ENCODE data around the gene HSPA8. TPM values are rescaled to one million over a fixed set of nuclear protein-coding genes. Genes with fewer than 3 reads are reported as not detected.
"Not testable (repeated sequence)": the region's sequence is repeated elsewhere in the genome, so short reads cannot be mapped to it uniquely, and the experiment has no call there.

HSPA8 gene
- total RNA-seq (2014; rRNA removed; shearing (Covaris generic)): 2,498 and 3,375 TPM in 2 replicates

GRCh38 chr11:123061403-123062157 lies at the start of gene HSPA8:
TSS of gene HSPA8 (minus strand) at chr11:123062136. CDS start at chr11:123061324, 812 bp downstream.
- DNase-seq: no peak
- peak within 1 kb of the TSS; percentile 98 for H3K4me3 ChIP-seq (ENCODE audit: insufficient read depth, low read depth, low read length)
- H3K27me3 ChIP-seq (ENCODE audit: control insufficient read depth, insufficient read depth, low read length): no peaks in the 10 kb centered on the region
- peaks cover 44% of the 10 kb centered on the region for H3K36me3 ChIP-seq (replicated peaks; ENCODE audit: control insufficient read depth, insufficient read depth, low read length)

GRCh38 chr11:123111465-123111864 lies 49.5 kb upstream of the HSPA8 start:
- no peaks in the 10 kb centered on the region for H3K27me3 ChIP-seq (ENCODE audit: control insufficient read depth, insufficient read depth, low read length)
- H3K4me3 ChIP-seq (ENCODE audit: insufficient read depth, low read depth, low read length): no peak overlapping the region
- DNase-seq: peak; percentile 73
- peaks cover 1% of the 10 kb centered on the region; the same call in 1 of the 2 replicates for H3K36me3 ChIP-seq (replicated peaks; ENCODE audit: control insufficient read depth, insufficient read depth, low read length)

GRCh38 chr11:123110397-123110796 lies 48.5 kb upstream of the HSPA8 start:
- no peak for DNase-seq
- no peaks in the 10 kb centered on the region for H3K36me3 ChIP-seq (replicated peaks; ENCODE audit: control insufficient read depth, insufficient read depth, low read length)

GRCh38 chr11:123107945-123108495 lies 46.1 kb upstream of the HSPA8 start:
- no peaks in the 10 kb centered on the region for H3K36me3 ChIP-seq (replicated peaks; ENCODE audit: control insufficient read depth, insufficient read depth, low read length)
- DNase-seq: peak; percentile 29
- no peak overlapping the region for H3K4me3 ChIP-seq (ENCODE audit: insufficient read depth, low read depth, low read length)
- no peaks in the 10 kb centered on the region for H3K27me3 ChIP-seq (ENCODE audit: control insufficient read depth, insufficient read depth, low read length)

More at GRCh38 chr11:123110397-123110796, 48.5 kb upstream of the HSPA8 start:
- Histone ChIP-seq H3K27me3 (ENCODE audit: control insufficient read depth, insufficient read depth, low read length) (no peaks in the 10 kb centered on the region), H3K4me3 (ENCODE audit: insufficient read depth, low read depth, low read length) (no peak overlapping the region)

- no peak overlapping the region for H3K4me3 ChIP-seq (ENCODE audit: insufficient read depth, low read depth, low read length)
- H3K27me3 ChIP-seq (ENCODE audit: control insufficient read depth, insufficient read depth, low read length): no peaks in the 10 kb centered on the region
- no peak for DNase-seq
- no peaks in the 10 kb centered on the region for H3K36me3 ChIP-seq (replicated peaks; ENCODE audit: control insufficient read depth, insufficient read depth, low read length)
These were observed 42.8 kb upstream of the HSPA8 start for GRCh38 chr11:123104697-123105096.

GRCh38 chr11:123103326-123103980 lies 41.5 kb upstream of the HSPA8 start:
- H3K36me3 ChIP-seq (replicated peaks; ENCODE audit: control insufficient read depth, insufficient read depth, low read length): no peaks in the 10 kb centered on the region
- no peak overlapping the region for H3K4me3 ChIP-seq (ENCODE audit: insufficient read depth, low read depth, low read length)
- DNase-seq: peak; percentile 51
- no peaks in the 10 kb centered on the region for H3K27me3 ChIP-seq (ENCODE audit: control insufficient read depth, insufficient read depth, low read length)

GRCh38 chr11:123100379-123101085 lies 38.6 kb upstream of the HSPA8 start:
- no peak for DNase-seq
- Histone ChIP-seq H3K27me3 (ENCODE audit: control insufficient read depth, insufficient read depth, low read length) (no peaks in the 10 kb centered on the region), H3K36me3 (replicated peaks; ENCODE audit: control insufficient read depth, insufficient read depth, low read length) (peaks cover 2% of the 10 kb centered on the region), H3K4me3 (ENCODE audit: insufficient read depth, low read depth, low read length) (no peak overlapping the region)

GRCh38 chr11:123098990-123099389 lies 37.1 kb upstream of the HSPA8 start:
- Histone ChIP-seq H3K36me3 (replicated peaks; ENCODE audit: control insufficient read depth, insufficient read depth, low read length) (peaks cover 2% of the 10 kb centered on the region), H3K27me3 (ENCODE audit: control insufficient read depth, insufficient read depth, low read length) (no peaks in the 10 kb centered on the region), H3K4me3 (ENCODE audit: insufficient read depth, low read depth, low read length) (no peak overlapping the region)
- no peak for DNase-seq

GRCh38 chr11:123093739-123094138 lies 31.8 kb upstream of the HSPA8 start:
- Histone ChIP-seq H3K4me3 (ENCODE audit: insufficient read depth, low read depth, low read length) (no peak overlapping the region), H3K36me3 (replicated peaks; ENCODE audit: control insufficient read depth, insufficient read depth, low read length) (peaks cover 2% of the 10 kb centered on the region), H3K27me3 (ENCODE audit: control insufficient read depth, insufficient read depth, low read length) (no peaks in the 10 kb centered on the region)
- DNase-seq: no peak

GRCh38 chr11:123091506-123091905 lies 29.6 kb upstream of the HSPA8 start:
- Histone ChIP-seq H3K27me3 (ENCODE audit: control insufficient read depth, insufficient read depth, low read length) (no peaks in the 10 kb centered on the region), H3K4me3 (ENCODE audit: insufficient read depth, low read depth, low read length) (no peak overlapping the region), H3K36me3 (replicated peaks; ENCODE audit: control insufficient read depth, insufficient read depth, low read length) (peaks cover 1% of the 10 kb centered on the region)
- no peak for DNase-seq

GRCh38 chr11:123090168-123090567 lies 28.2 kb upstream of the HSPA8 start:
- not testable (repeated sequence) for H3K4me3 ChIP-seq (ENCODE audit: insufficient read depth, low read depth, low read length); DNase-seq; H3K27me3 ChIP-seq (ENCODE audit: control insufficient read depth, insufficient read depth, low read length); H3K36me3 ChIP-seq (replicated peaks; ENCODE audit: control insufficient read depth, insufficient read depth, low read length)

GRCh38 chr11:123088896-123089295 lies 27.0 kb upstream of the HSPA8 start:
- DNase-seq; H3K4me3 ChIP-seq (ENCODE audit: insufficient read depth, low read depth, low read length); H3K27me3 ChIP-seq (ENCODE audit: control insufficient read depth, insufficient read depth, low read length); H3K36me3 ChIP-seq (replicated peaks; ENCODE audit: control insufficient read depth, insufficient read depth, low read length): not testable (repeated sequence)

GRCh38 chr11:123087657-123088056 lies 25.7 kb upstream of the HSPA8 start:
- H3K4me3 ChIP-seq (ENCODE audit: insufficient read depth, low read depth, low read length); H3K27me3 ChIP-seq (ENCODE audit: control insufficient read depth, insufficient read depth, low read length); H3K36me3 ChIP-seq (replicated peaks; ENCODE audit: control insufficient read depth, insufficient read depth, low read length); DNase-seq: not testable (repeated sequence)

GRCh38 chr11:123086305-123086704 lies 24.4 kb upstream of the HSPA8 start:
- no peak for DNase-seq
- H3K4me3 ChIP-seq (ENCODE audit: insufficient read depth, low read depth, low read length): no peak overlapping the region
- no peaks in the 10 kb centered on the region for H3K27me3 ChIP-seq (ENCODE audit: control insufficient read depth, insufficient read depth, low read length)
- peaks cover 4% of the 10 kb centered on the region for H3K36me3 ChIP-seq (replicated peaks; ENCODE audit: control insufficient read depth, insufficient read depth, low read length)

Measured in H7 (cell line).